ES-I3 (cell line): ENCODE results near the gene BARHL1.

Source experiments
- H3K36me3 ChIP-seq: 2 replicates; pipeline ENCODE4 v1.6.1; 2013; ENCODE audit warnings: mild to moderate bottlenecking, low read length, control low read depth, moderate library complexity; ENCODE audit not compliant: insufficient read depth
- H3K4me1 ChIP-seq: 2 replicates; pipeline ENCODE4 v1.6.1; 2013; ENCODE audit warnings: mild to moderate bottlenecking, control low read depth, low read length; ENCODE audit not compliant: insufficient read depth
- H3K9ac ChIP-seq: 2 replicates; pipeline ENCODE4 v1.6.1; 2013; ENCODE audit warnings: low read depth, mild to moderate bottlenecking, low read length, moderate library complexity
- H3K9me3 ChIP-seq: 2 replicates; pipeline ENCODE4 v1.6.1; 2013; ENCODE audit warnings: mild to moderate bottlenecking, low read length, moderate library complexity; ENCODE audit not compliant: control insufficient read depth, insufficient read depth

The BARHL1 gene

GRCh38 chr9:132600326-132600984 is 18.0 kb downstream of the BARHL1 start:
- Histone ChIP-seq H3K9me3 (no peaks in the 10 kb centered on the region), H3K4me1 (no peaks in the 10 kb centered on the region), H3K36me3 (peaks cover 10% of the 10 kb centered on the region), H3K9ac (no peak overlapping the region)

- Histone ChIP-seq H3K36me3 (peaks cover 6% of the 10 kb centered on the region; the same call in 1 of the 2 replicates), H3K9ac (no peak overlapping the region), H3K4me1 (no peaks in the 10 kb centered on the region), H3K9me3 (no peaks in the 10 kb centered on the region)
Measured at GRCh38 chr9:132602207-132602606, 19.8 kb downstream of the BARHL1 start.

DNA sequence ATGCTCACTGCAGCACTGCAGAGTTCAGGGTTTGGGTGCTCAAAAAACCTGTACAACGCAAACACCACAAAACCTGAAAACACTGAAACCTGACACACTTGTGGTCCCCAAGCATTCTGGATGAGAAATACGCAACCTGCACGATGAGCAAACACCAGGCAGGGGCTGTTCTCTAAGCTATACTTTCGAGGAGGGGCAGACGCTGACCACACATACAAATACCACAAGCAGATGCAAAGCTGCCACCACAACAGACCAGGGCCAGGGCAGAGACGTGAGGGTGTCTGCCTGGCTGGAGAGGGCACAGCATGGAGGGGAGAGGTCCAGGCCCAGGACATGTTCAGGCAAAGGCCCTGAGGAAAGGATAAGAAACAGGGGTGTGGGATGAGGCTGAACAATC is 23.0 kb downstream of the BARHL1 start:
- Histone ChIP-seq H3K36me3 (peaks cover 22% of the 10 kb centered on the region), H3K4me1 (no peaks in the 10 kb centered on the region), H3K9ac (no peak overlapping the region), H3K9me3 (no peaks in the 10 kb centered on the region)

DNA sequence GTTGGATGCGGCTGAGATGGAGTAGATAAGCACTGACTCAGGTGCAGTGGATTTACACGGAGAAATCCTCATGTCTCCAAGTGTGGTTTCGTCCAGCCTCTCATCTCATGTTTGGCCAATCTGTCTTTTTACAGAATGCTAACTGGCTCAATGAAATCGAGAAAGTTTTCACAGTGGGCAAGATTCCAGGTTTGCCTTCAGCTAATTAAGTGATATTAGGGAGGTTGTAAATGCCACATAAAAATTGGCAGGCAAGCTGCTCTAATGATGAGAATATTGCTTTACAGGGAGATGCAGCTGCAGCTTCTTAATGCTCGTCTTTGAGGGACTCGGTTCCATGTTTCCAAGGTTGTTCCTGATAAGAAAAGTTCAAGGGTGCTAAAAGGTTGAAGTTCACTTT is 23.7 kb downstream of the BARHL1 start:
- H3K36me3 ChIP-seq = peaks cover 22% of the 10 kb centered on the region
- no peaks in the 10 kb centered on the region for H3K4me1 ChIP-seq
- no peak overlapping the region for H3K9ac ChIP-seq
- no peaks in the 10 kb centered on the region for H3K9me3 ChIP-seq

DNA sequence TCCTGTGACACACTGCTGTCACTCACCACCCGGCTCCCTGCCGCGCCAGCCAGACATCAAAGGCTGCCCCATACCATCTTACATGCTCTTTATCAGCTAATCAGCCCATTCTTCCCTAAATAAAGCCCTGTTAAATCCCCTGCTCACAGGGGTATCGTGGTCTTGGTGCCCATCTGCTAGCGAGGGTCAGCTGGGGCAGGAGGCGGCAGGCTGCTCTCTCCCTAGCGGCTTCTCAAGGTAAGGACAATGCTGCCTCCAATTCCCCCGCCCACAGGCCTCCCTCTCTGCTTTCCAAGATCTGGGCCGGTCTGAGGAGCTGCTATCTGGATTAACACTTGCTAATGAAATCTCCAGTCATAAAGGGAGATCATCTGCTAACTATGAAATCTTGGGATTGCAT is 26.8 kb downstream of the BARHL1 start:
- no peaks in the 10 kb centered on the region for H3K4me1 ChIP-seq
- H3K9me3 ChIP-seq = no peaks in the 10 kb centered on the region
- H3K9ac ChIP-seq = no peak overlapping the region
- H3K36me3 ChIP-seq = peaks cover 20% of the 10 kb centered on the region

DNA sequence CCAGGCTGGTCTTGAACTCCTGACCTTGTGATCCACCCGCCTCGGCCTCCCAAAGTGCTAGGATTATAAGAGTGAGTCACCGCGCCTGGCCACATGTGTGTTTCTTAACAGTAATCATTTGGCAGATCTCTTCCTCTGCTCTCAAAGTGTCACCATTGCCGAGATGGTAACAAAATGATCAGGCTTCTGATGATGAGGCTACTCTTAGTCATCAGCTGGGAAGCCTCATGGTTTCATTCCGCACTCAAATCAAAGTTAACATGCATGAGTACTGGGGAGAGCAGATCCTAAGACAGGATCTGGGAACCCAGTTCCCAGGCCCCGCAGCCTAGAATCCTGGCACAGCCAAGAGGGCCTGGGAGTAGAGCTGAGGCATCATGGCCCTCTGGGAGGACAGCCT is 27.4 kb downstream of the BARHL1 start:
- peaks cover 25% of the 10 kb centered on the region for H3K36me3 ChIP-seq
- no peak overlapping the region for H3K9ac ChIP-seq
- no peaks in the 10 kb centered on the region for H3K4me1 ChIP-seq
- no peaks in the 10 kb centered on the region for H3K9me3 ChIP-seq

DNA sequence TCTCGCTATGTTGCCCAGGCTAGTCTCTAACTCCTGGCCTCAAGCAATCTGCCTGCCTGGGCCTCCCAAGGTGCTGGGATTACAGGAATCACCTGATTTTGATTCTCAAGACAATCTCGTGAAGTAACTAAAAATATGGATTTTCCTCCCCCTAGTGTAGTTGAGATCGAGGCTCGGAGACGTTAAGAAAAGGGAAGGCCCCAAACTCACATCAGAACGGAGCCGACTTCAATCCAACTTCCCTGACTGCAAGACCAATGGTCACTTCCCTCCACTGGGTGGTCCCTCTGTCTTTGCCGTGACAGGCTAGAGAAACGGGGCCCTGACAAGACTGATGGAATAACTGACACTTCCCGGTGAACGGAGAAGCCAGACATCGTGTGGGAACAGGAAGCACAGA is 28.3 kb downstream of the BARHL1 start:
- Histone ChIP-seq H3K36me3 (peaks cover 27% of the 10 kb centered on the region), H3K9ac (no peak overlapping the region), H3K4me1 (no peaks in the 10 kb centered on the region), H3K9me3 (no peaks in the 10 kb centered on the region)

- Histone ChIP-seq H3K9me3 (no peaks in the 10 kb centered on the region), H3K4me1 (no peaks in the 10 kb centered on the region), H3K36me3 (peaks cover 22% of the 10 kb centered on the region), H3K9ac (no peak overlapping the region)
Measured at GRCh38 chr9:132614324-132614723, 31.9 kb downstream of the BARHL1 start.

- Histone ChIP-seq H3K4me1 (no peaks in the 10 kb centered on the region), H3K9me3 (no peaks in the 10 kb centered on the region), H3K9ac (no peak overlapping the region), H3K36me3 (peaks cover 22% of the 10 kb centered on the region)
Measured at GRCh38 chr9:132615774-132616173, 33.4 kb downstream of the BARHL1 start.

- Histone ChIP-seq H3K4me1 (no peaks in the 10 kb centered on the region), H3K9me3 (no peaks in the 10 kb centered on the region), H3K9ac (no peak overlapping the region), H3K36me3 (peaks cover 20% of the 10 kb centered on the region)
Measured at GRCh38 chr9:132616725-132617124, 34.3 kb downstream of the BARHL1 start.

DNA sequence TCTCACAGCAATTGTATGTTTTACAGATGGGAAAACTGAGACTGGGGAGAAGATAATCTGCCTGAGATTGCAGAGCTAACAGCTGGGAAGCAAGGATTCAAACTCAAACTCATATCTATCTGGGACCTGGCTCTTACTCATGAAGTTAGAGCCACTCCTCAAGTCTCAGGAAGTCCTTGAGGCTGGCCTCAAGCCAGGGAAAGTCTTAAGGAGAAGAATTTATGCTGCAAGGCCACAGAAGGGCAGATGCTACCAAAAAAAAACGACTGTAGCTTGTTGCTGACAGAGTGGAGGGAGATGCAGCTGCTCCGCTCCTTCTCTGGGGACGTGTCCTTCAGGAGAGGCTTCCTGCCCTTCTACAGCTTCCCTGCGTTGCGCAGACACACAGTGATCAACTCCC is 39.8 kb downstream of the BARHL1 start:
- Histone ChIP-seq H3K36me3 (peaks cover 15% of the 10 kb centered on the region), H3K9me3 (no peaks in the 10 kb centered on the region), H3K4me1 (no peaks in the 10 kb centered on the region), H3K9ac (no peak overlapping the region)

GRCh38 chr9:132626285-132626684 is 43.9 kb downstream of the BARHL1 start:
- peaks cover 8% of the 10 kb centered on the region; the same call in 1 of the 2 replicates for H3K4me1 ChIP-seq
- no peak overlapping the region for H3K9ac ChIP-seq

DNA sequence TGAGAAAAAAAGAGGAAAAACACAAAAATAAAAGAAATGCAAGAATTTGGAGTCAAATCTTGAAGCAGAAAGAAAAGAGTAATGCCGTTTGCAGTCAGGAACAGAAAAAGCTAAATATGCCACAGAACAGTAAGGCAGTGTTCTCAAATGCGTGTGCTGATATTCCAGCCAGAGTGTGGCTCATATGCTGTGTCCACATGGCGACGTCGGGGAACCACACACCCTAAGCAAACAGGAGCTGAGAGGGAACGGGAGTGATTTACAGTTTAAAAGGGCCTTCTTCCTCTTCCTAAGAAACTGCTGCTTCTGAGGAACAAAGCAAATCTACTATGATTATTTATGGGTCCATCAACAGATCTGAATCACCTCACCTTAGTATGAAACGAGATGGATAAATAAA is 44.7 kb downstream of the BARHL1 start:
- peaks cover 28% of the 10 kb centered on the region for H3K36me3 ChIP-seq
- no peak overlapping the region for H3K9ac ChIP-seq
- H3K4me1 ChIP-seq = peaks cover 8% of the 10 kb centered on the region; the same call in 1 of the 2 replicates
- no peaks in the 10 kb centered on the region for H3K9me3 ChIP-seq

More at GRCh38 chr9:132626285-132626684, 43.9 kb downstream of the BARHL1 start:
- peaks cover 32% of the 10 kb centered on the region for H3K36me3 ChIP-seq
- H3K9me3 ChIP-seq = no peaks in the 10 kb centered on the region

GRCh38 chr9:132627594-132627993 is 45.2 kb downstream of the BARHL1 start:
- Histone ChIP-seq H3K9ac (no peak overlapping the region), H3K4me1 (peaks cover 8% of the 10 kb centered on the region; the same call in 1 of the 2 replicates), H3K9me3 (no peaks in the 10 kb centered on the region), H3K36me3 (peaks cover 28% of the 10 kb centered on the region)

GRCh38 chr9:132628746-132629145 is 46.3 kb downstream of the BARHL1 start:
- no peak overlapping the region for H3K9ac ChIP-seq
- H3K9me3 ChIP-seq = no peaks in the 10 kb centered on the region
- peaks cover 8% of the 10 kb centered on the region; the same call in 1 of the 2 replicates for H3K4me1 ChIP-seq
- H3K36me3 ChIP-seq = peaks cover 28% of the 10 kb centered on the region
